Choroid plexus epithelial cell (primary cell): ENCODE measurements around the gene LRP1B.

Experiments
- DNase-seq: peaks from one replicate; pipeline ENCODE4 v3.0.0-alpha.2; 2010; ENCODE audit warnings: low read depth
- H3K4me3 ChIP-seq: 2 replicates; pipeline ENCODE4 v1.5.1; 2011; ENCODE audit warnings: low read depth, mild to moderate bottlenecking, control low read depth, low read length, moderate library complexity
- CTCF ChIP-seq: conservative IDR thresholded peaks from 2 replicates; pipeline ENCODE4 v1.5.1; 2011; ENCODE audit warnings: low read depth, mild to moderate bottlenecking, control low read depth, inconsistent platforms, low read length, moderate library complexity

Gene LRP1B

GRCh38 chr2:141770530-141770929 lies 360.3 kb downstream of the LRP1B start:
- TF ChIP-seq CTCF: no peak
- H3K4me3 ChIP-seq: no peak overlapping the region
- no peak for DNase-seq

GRCh38 chr2:141767691-141768090 lies 363.1 kb downstream of the LRP1B start:
- no peak for DNase-seq
- H3K4me3 ChIP-seq: no peak overlapping the region
- no peak for TF ChIP-seq CTCF

- no peak for TF ChIP-seq CTCF
- no peak overlapping the region for H3K4me3 ChIP-seq
- DNase-seq: peak; percentile 93
Measured at GRCh38 chr2:141767051-141767450, 363.8 kb downstream of the LRP1B start.

GRCh38 chr2:141766225-141766624 lies 364.6 kb downstream of the LRP1B start:
- no peak overlapping the region for H3K4me3 ChIP-seq
- TF ChIP-seq CTCF: no peak
- DNase-seq: no peak

GRCh38 chr2:141748616-141749015 lies 382.2 kb downstream of the LRP1B start:
- DNase-seq: no peak
- no peak for TF ChIP-seq CTCF
- no peak overlapping the region for H3K4me3 ChIP-seq

- no peak for TF ChIP-seq CTCF
- no peak overlapping the region for H3K4me3 ChIP-seq
- peak; percentile 9 for DNase-seq
Measured at GRCh38 chr2:141741652-141742051, 389.2 kb downstream of the LRP1B start.

GRCh38 chr2:141737492-141738255 lies 393.1 kb downstream of the LRP1B start:
- DNase-seq: no peak
- no peak for TF ChIP-seq CTCF

More at GRCh38 chr2:141737492-141738255, 393.1 kb downstream of the LRP1B start:
- H3K4me3 ChIP-seq: no peak overlapping the region
